A673 (cell line): ENCODE results near the gene TUT1. TPM values are rescaled to one million over a fixed set of nuclear protein-coding genes. Genes with fewer than 3 reads are reported as not detected.
"Not testable (repeated sequence)": the region's sequence is repeated elsewhere in the genome, so short reads cannot be mapped to it uniquely, and the experiment has no call there.

ENCODE experiments used
- BruUV-seq: library from RNA; stranded (reverse); fragments of 400-500 nt; replicated peaks from 2 replicates; lab custom pipeline; 2021; lab: Mats Ljungman, UMichigan
- CTCF ChIA-PET: fragments of 300-600 bp; sonication (Branson Sonifier 250); formaldehyde crosslinking; loops from one replicate; lab custom pipeline; 2022; ENCODE audit warnings: antibody characterized with exemption; lab: Charles Lee
- POLR2A ChIA-PET: fragments of 300-600 bp; sonication (Branson Sonifier 250); formaldehyde crosslinking; loops from one replicate; lab custom pipeline; 2022; ENCODE audit warnings: antibody characterized with exemption; ENCODE audit not compliant: low non-redundant PET; lab: Charles Lee
- DNase-seq: peaks from one replicate; pipeline ENCODE4 v3.0.0-alpha.2; 2015; ENCODE audit warnings: low spot score
- H3K27ac ChIP-seq: fragments of 200-600 bp; sonication (generic); 2 replicates; pipeline ENCODE4 v1.5.1; 2016; ENCODE audit warnings: mixed run types, low read depth, mild to moderate bottlenecking, mixed read lengths, antibody characterized with exemption, low read length; ENCODE audit not compliant: poor library complexity, severe bottlenecking
- H3K27me3 ChIP-seq: fragments of 200-600 bp; sonication (generic); replicated peaks from 2 replicates; pipeline ENCODE4 v1.6.1; 2017; ENCODE audit warnings: mixed run types, low read depth, mild to moderate bottlenecking, mixed read lengths, antibody characterized with exemption, low read length; ENCODE audit not compliant: insufficient read depth, poor library complexity
- H3K36me3 ChIP-seq: fragments of 200-600 bp; sonication (generic); 2 replicates; pipeline ENCODE4 v1.6.1; 2016; ENCODE audit warnings: mixed run types, mild to moderate bottlenecking, mixed read lengths, antibody characterized with exemption, low read length; ENCODE audit not compliant: insufficient read depth, poor library complexity, severe bottlenecking
- H3K4me1 ChIP-seq: fragments of 200-600 bp; sonication (generic); 2 replicates; pipeline ENCODE4 v1.6.1; 2017; ENCODE audit warnings: mixed run types, mild to moderate bottlenecking, mixed read lengths, antibody characterized with exemption, low read length; ENCODE audit not compliant: insufficient read depth, poor library complexity, severe bottlenecking
- H3K4me3 ChIP-seq: fragments of 200-600 bp; sonication (generic); 2 replicates; pipeline ENCODE4 v1.5.1; 2016; ENCODE audit warnings: low read depth, mixed run types, mild to moderate bottlenecking, mixed read lengths, low read length; ENCODE audit not compliant: poor library complexity, severe bottlenecking
- H3K9me3 ChIP-seq: fragments of 200-600 bp; sonication (generic); 2 replicates; pipeline ENCODE4 v1.6.1; 2016; ENCODE audit warnings: mixed run types, low read depth, mild to moderate bottlenecking, mixed read lengths, antibody characterized with exemption, low read length; ENCODE audit not compliant: poor library complexity, severe bottlenecking
- EZH2 ChIP-seq: fragments of 200-600 bp; sonication (generic); IDR thresholded peaks from 2 replicates; pipeline ENCODE4 v1.6.1; 2017; ENCODE audit warnings: borderline replicate concordance, low read depth, mild to moderate bottlenecking, mixed read lengths, antibody characterized with exemption, low read length; ENCODE audit not compliant: poor library complexity, severe bottlenecking
- intact Hi-C: fragments of 100-400 bp; cut with micrococcal nuclease; formaldehyde crosslinking; loops from one replicate; pipeline ENCODE4 v1.10.0; 2022; ENCODE audit not compliant: unreplicated experiment
- total RNA-seq: library from RNA; stranded (reverse); gene quantifications from 2 replicates; pipeline ENCODE4 v1.2.3, GENCODE V29; 2021
- TF ChIP-seq, protein P1 (sequence below): fragments of 300-800, 200-600 bp; sonication (generic); conservative IDR thresholded peaks from 2 replicates; pipeline ENCODE4 v1.5.1; 2017; ENCODE audit warnings: low read depth, mild to moderate bottlenecking, antibody characterized with exemption, low read length, moderate library complexity, mixed read lengths

Gene TUT1
- total RNA-seq, 1 experiment from 2014 or later = 27.6 TPM

DNA sequence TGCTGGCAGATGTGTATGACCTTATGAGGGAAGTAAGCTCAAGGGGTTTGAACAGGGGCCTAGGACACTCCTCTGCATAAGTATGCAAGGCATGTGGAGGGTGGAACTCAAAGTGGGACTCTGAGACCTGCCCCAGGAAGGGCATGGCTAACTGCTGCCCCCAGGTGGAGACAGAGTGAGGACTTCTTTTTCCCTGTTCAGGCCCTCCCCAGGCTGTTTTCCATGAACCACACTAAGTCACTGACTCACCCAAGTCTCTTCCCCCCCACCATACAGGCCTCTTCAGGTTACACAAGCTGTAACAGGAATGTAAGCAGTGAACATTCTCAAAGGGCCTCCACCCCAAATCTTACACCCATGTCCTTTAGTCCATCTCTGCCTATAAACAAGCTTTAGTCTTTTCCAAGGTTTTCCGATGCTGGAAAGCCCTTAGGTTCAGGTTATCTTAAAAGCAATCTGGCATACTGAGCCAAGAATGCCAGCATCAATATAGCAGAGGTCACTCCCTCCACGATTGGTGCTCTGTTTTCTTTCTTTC lies 30.7 kb downstream of the TUT1 start:
- TF ChIP-seq, protein P1, sequence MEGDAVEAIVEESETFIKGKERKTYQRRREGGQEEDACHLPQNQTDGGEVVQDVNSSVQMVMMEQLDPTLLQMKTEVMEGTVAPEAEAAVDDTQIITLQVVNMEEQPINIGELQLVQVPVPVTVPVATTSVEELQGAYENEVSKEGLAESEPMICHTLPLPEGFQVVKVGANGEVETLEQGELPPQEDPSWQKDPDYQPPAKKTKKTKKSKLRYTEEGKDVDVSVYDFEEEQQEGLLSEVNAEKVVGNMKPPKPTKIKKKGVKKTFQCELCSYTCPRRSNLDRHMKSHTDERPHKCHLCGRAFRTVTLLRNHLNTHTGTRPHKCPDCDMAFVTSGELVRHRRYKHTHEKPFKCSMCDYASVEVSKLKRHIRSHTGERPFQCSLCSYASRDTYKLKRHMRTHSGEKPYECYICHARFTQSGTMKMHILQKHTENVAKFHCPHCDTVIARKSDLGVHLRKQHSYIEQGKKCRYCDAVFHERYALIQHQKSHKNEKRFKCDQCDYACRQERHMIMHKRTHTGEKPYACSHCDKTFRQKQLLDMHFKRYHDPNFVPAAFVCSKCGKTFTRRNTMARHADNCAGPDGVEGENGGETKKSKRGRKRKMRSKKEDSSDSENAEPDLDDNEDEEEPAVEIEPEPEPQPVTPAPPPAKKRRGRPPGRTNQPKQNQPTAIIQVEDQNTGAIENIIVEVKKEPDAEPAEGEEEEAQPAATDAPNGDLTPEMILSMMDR = peak; percentile 84
- no peak for TF ChIP-seq EZH2
- H3K27ac ChIP-seq = peak overlapping the region; percentile 24
- H3K27me3 ChIP-seq = no peaks in the 10 kb centered on the region
- no TSS peak for BruUV-seq
- intact Hi-C loops = loop anchor here (2.0 to 5.0 kb wide), 2 partner anchors 138 to 166 kb away; no protein-coding TSS in a partner anchor
- no peak overlapping the region for H3K4me3 ChIP-seq
- H3K9me3 ChIP-seq = no peaks in the 10 kb centered on the region
- H3K36me3 ChIP-seq = peaks cover 84% of the 10 kb centered on the region
- POLR2A ChIA-PET = interaction anchor here (0.6 kb wide), 2 partner anchors 11 to 151 kb away, joined by 3 read pairs; no protein-coding TSS in a partner anchor
- peaks cover 48% of the 10 kb centered on the region for H3K4me1 ChIP-seq
- CTCF ChIA-PET = interaction anchor here (0.5 to 3.1 kb wide), 10 partner anchors 11 to 205 kb away, joined by 4 to 41 read pairs (median 8); partner anchors contain the start of genes AHNAK, EEF1G and TUT1
- DNase-seq = peak; percentile 96

DNA sequence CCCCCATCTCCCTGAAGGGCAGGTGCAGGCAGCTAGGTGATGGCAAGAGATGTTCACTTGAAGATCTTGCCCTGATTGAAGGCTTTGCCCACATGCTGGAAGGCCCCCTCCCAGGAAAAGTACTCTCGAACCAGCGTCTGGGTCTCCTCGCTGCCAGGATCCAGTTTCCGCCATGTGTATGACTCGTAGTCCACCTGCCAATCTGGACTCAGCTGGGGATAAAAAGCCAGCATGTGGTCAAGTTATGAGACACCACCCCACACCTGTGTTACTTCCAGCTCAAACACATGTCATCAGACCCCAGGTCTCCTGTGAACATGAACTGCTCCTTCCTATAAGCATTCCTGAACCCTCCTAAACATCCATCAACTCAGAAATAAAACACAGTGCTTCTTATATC lies 31.7 kb downstream of the TUT1 start:
- ChIA-PET CTCF (interaction anchor here (1.2 to 3.1 kb wide), 5 partner anchors 13 to 165 kb away, joined by 4 to 41 read pairs (median 10); partner anchors contain the start of genes AHNAK and EEF1G), POLR2A (interaction anchor here (0.6 kb wide), 2 partner anchors 74 to 105 kb away, joined by 5 to 10 read pairs; partner anchors contain the start of genes C11orf98 and CSKMT)
- peaks cover 57% of the 10 kb centered on the region for H3K4me1 ChIP-seq
- DNase-seq, H3K27me3 ChIP-seq, H3K4me3 ChIP-seq, H3K9me3 ChIP-seq: not testable (repeated sequence)
- peak overlapping the region; percentile 79 for H3K27ac ChIP-seq
- intact Hi-C loops = loop anchor here (2.0 to 5.0 kb wide), 2 partner anchors 137 to 165 kb away; no protein-coding TSS in a partner anchor
- H3K36me3 ChIP-seq = peaks cover 75% of the 10 kb centered on the region
- TSS peak; percentile 100 for BruUV-seq

DNA sequence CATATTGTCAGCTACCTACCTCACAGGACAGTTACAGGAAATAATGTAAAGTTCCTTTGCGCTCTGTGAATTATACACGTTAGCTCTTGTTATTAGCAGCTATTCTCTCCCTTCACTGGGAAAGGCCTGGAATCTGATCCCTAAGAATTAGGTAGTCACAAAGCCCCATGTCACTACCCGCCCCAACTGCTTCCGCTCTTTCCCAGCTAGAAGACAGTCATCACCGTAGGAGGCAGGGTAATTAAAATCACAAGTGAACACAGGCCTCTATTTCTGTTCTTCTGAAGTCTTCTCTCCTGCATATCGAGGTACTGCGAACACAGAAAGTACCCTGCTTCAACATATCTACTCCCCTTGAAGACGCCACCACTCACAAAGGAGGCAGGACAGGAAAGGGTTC lies 32.1 kb downstream of the TUT1 start:
- CTCF ChIA-PET = interaction anchor here (0.7 to 3.1 kb wide), 6 partner anchors 13 to 164 kb away, joined by 3 to 41 read pairs (median 8); partner anchors contain the start of genes AHNAK and EEF1G
- DNase-seq = peak; percentile 93
- intact Hi-C loops = no loop called here
- Histone ChIP-seq H3K36me3 (peaks cover 75% of the 10 kb centered on the region), H3K27ac (peak overlapping the region; percentile 79), H3K4me1 (peaks cover 61% of the 10 kb centered on the region), H3K27me3 (no peaks in the 10 kb centered on the region), H3K9me3 (no peaks in the 10 kb centered on the region), H3K4me3 (no peak overlapping the region)
- POLR2A ChIA-PET = interaction anchor here (0.6 to 0.7 kb wide), 4 partner anchors 33 to 134 kb away, joined by 3 to 10 read pairs (median 5); partner anchors contain the start of genes C11orf98, CSKMT and TUT1
- TF ChIP-seq, protein P1 = no peak
- TF ChIP-seq EZH2 = no peak
- no TSS peak for BruUV-seq
